Frontal cortex (tissue), 4 donors: ENCODE results near the gene COX7A1. TPM values are rescaled to one million over a fixed set of nuclear protein-coding genes. Genes with fewer than 3 reads are reported as not detected.
"Not testable (repeated sequence)": the region's sequence is repeated elsewhere in the genome, so short reads cannot be mapped to it uniquely, and the experiment has no call there.

ENCODE experiments used
- DNase-seq, 2 donors: peaks; one replicate each; pipeline ENCODE4 v3.0.0; 2012; ENCODE audit warnings: low spot score in 2 of 2
- FAIRE-seq: peaks from 2 replicates; lab custom pipeline; 2012; peaks lifted over from hg19 to GRCh38; lab: Jason Lieb, UNC
- total RNA-seq: library from RNA; depleted of rRNA; stranded (reverse); fragments of >200 nt; gene quantifications from one replicate; pipeline ENCODE4 v1.2.3, GENCODE V29; 2014
- donor health status: control.
- donor health status: control.
- donor health status: control.

Gene COX7A1
- total RNA-seq: 1.6 TPM

DNA sequence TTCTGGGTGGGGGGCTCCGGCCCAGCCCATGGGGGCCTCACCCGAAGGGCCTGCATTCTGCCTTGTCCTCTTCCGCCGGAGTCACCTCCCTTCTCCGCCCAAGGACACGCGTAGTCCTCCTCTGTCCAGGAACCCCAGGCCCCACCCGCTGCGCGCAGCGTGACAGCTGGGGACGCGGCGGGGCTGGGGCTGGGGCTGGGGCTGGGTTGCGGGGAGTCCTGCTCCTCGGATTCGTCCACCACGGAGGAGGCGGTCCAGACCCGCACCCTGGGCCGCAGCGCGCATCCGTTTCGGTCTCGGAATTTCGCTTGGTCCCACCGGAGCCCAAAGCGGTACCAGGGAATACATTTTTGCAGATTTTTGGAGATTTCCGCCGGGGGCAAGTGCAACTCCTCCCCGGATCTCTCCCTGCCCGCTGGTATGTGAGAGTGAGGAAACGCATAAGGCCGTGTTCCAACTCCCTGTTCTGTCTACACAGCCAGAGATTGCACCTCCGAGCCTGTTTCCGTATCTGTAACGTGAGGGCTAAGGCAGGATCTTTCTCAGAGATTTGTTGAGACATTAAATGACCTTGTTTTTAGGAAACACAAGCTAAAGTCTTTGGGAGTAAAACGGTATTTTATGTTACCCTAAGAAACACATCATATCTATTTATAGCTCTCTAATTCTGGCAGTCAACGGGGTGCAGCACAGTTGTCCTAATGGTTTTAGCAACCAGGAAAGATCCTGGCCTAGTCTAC lies at the start of gene COX7A1:
TSS of gene COX7A1 (minus strand) at position 96 of the 740 bp plus-strand sequence. CDS start at position 56, 40 bp downstream.
- FAIRE-seq (no peak), DNase-seq (peak; percentile 37 to 74)

DNA sequence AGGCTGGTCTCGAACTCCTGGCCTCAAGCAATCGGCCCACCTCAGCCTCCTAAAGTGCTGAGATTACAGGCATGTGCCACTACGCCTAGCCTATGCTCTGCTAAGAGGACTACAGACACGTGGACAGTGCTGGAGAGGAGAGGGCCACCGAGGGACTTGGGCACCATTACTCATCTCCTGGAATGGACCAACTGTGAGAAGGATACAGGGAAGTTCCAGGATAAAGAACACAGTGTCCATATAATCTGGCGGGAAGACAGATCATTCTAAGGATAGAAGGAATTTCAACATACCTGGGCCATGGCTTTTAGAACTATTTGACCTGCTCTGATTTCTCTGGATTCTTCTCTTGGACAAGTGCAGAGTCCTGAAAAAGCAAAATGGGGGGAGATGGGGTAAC lies 49.4 kb upstream of the COX7A1 start:
- FAIRE-seq (no peak), DNase-seq (no peak)

DNA sequence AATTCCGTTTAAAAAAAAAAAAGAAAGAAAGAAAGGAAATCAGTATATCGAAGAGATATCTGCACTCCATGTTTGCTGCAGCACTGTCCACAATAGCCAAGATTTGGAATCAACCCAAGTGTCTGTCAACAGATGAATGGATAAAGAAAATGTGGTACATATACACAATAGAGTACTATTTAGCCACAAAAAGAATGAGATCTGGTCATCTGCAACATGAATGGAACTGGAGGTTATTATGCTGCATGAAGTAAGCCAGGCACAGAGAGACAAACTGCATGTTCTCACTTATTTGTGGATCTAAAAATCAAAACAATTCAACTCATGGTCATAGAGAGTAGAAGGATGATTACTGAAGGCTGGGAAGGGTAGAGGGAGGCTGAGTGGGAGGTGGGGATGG lies 45.9 kb upstream of the COX7A1 start:
- FAIRE-seq (peak; percentile 96), DNase-seq (no peak)

DNA sequence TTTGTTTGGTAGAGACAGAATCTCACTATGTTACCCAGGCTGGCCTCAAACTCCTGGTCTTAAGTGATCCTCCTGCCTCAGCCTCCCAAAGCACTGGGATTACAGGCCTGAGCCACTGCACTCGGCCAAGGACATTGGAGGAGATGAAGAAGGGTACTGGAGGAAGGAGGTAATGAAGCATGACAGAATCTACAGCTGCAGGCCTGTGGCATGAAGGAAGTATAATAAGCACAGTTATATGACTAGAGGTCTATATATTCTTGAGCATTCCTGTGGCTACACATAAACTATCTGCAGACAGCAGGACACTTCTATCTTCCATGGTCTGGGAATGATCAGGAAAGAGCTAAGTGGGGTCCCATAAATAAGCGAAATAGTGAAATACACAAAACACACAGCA lies 44.0 kb upstream of the COX7A1 start:
- FAIRE-seq (no peak), DNase-seq (no peak)

DNA sequence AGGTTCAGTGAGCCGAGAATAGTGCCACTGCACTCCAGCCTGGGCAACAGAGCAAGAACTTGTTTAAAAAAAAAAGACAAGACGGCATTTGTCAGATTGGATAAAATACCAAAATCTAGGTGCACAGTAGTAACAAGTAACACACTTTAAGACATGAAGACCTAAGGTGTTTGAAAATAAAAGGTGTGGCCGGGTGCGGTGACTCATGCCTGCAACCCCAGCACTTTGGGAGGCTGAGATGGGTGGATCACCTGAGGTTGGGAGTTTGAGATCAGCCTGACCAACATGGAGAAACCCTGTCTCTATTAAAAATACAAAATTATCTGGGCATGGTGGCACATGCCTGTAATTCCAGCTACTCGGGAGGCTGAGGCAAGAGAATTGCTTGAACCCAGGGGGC lies 34.5 kb upstream of the COX7A1 start:
- DNase-seq, FAIRE-seq: not testable (repeated sequence)

DNA sequence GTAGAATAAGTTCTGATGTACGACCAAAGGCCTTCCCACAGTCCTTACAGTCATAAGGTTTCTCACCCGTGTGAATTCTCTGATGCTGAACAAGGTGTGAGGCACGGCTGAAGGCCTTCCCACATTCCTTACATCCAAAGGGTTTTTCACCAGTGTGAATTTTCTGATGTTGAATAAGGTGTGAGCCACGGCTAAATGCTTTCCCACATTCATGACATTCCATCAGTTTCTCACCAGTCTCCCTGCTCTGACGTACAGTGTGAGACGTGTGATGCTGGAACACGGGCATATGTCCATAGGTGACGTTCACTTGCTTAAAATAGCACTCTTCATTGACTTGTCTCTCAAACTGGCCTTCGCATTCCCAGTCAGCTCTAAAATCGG lies 31.0 kb upstream of the COX7A1 start:
- DNase-seq (no peak), FAIRE-seq (no peak)

DNA sequence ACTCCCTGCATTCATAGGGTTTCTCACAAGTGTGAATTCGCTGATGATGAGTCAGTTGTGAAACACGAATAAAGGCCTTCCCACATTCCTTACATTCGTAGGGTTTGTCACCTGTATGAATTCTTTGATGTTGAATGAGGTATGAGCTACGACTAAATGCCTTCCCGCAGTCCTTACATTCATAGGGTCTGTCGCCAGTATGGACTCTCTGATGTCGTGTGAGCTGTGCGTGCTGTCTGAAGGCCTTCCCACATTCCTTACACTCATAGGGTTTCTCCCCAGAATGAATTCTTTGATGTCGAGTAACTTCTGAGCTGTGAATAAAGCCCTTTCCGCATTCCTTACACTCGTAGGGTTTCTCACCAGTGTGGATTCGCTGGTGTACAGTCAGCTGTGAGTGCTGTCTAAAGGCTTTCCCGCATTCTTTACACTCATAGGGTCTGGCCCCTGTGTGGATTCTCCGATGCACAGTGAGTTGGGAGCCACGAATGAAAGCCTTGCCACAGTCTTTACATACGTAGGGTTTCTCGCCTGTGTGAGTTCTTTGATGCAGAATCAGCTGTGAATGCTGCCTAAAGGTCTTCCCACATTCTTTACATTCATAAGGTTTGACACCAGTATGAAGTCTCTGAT lies 30.5 kb upstream of the COX7A1 start:
- FAIRE-seq: no peak

DNA sequence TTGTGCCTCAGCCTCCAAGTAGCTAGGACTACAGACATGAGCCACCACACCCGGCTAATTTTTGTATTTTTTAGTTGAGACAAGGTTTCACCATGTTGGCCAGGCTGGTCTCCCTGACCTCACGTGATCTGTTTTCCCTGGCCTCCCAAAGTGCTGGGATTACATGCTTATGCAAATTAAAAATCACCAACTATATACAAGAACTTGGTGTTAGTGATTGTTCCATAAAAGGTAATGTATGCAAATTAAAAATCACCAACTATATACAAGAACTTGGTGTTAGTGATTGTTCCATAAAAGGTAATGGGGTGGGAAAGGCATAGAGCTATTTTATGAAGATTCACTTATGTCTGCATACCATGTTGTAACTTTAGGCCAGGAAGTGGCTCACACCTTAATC lies 26.8 kb upstream of the COX7A1 start:
- not testable (repeated sequence) for DNase-seq, FAIRE-seq

More for the DNA sequence above, 30.5 kb upstream of the COX7A1 start:
- no peak for DNase-seq

DNA sequence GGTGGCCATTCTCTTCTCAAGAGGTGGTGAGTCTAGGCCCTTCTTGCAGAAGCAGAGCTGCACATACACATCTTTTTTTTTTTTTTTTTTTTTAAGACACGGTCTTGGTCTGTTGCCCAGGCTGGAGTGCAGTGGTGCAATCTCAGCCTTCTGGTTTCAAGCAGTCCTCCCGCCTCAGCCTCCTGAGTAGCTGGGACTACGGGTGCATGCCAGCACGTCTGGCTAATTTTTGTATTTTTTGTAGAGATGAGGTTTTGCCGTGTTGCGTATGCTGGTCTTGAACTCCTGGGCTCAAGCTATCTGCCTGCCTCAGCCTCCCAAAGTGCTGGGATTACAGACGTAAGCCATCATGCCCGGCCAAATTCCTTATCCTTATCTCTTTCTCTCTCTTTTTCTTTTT lies 21.6 kb upstream of the COX7A1 start:
- FAIRE-seq, DNase-seq: not testable (repeated sequence)

DNA sequence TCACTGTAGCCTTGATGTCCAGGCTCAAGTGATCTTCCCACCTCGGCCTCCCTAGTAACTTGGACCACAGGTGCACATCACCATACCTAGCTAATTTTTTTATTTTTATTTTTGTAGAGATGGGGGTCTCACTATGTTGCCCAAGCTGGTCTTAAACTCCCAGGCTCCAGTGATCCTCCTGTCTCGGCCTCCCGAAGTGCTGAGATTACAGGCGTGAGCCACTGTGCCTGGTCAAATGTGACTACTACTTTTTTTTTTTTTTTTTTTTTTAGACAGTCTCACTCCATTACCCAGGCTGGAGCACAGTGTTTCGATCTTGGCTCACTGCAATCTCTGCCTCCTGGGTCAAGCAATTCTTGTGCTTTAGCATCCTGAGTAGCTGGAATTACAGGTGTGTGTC lies 20.6 kb upstream of the COX7A1 start:
- no peak for DNase-seq
- no peak for FAIRE-seq

DNA sequence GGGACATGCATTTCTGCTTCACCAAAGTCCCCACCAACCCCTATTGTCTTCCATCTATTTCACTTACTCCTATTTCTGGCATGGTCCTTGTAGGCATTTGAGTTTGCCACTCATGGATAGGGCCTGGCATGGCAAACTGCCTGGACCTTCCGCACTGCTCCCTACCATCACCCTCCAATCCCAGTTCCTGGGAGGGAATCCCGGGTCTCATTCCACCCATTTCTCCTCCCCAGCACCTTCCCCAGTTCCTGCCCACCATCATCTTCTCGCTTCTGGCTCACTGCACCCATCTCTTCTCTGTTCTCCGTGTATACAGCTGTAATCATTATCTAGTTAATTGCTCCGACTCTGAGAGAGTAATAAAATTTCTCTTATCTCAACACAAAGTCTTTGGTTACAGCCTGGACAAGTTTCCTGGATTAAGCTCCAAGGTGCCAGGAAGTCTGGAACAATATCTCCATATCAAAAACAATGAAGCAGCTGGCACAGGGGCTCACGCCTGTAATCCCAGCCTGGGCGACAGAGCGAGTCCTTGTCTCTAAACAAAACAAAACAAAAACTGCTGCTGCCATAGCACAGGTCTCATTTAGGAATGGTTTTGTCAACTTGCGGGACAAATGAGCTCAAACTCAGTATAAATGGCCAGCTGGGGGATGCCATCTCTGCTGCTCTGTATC lies 17.0 kb upstream of the COX7A1 start:
- FAIRE-seq: no peak
- no peak for DNase-seq

DNA sequence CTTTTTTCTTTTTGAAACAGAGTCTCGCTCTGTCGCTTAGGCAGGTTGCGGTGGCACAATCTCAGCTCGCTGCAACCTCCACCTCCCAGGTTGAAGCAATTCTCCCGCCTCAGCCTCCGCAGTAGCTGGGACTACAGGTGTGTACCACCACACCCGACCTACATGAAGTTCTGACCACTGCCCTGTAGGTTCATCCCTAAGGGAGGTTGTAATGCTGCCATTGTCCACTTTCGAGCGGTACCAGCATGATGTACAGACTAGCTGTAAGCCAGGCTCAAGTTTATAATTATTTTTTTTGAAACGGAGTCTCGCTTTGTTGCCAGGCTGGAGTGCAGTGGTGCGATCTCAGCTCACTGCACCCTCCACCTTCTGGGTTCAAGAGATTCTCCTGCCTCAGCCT lies 11.6 kb upstream of the COX7A1 start:
- no peak for DNase-seq
- FAIRE-seq: no peak

DNA sequence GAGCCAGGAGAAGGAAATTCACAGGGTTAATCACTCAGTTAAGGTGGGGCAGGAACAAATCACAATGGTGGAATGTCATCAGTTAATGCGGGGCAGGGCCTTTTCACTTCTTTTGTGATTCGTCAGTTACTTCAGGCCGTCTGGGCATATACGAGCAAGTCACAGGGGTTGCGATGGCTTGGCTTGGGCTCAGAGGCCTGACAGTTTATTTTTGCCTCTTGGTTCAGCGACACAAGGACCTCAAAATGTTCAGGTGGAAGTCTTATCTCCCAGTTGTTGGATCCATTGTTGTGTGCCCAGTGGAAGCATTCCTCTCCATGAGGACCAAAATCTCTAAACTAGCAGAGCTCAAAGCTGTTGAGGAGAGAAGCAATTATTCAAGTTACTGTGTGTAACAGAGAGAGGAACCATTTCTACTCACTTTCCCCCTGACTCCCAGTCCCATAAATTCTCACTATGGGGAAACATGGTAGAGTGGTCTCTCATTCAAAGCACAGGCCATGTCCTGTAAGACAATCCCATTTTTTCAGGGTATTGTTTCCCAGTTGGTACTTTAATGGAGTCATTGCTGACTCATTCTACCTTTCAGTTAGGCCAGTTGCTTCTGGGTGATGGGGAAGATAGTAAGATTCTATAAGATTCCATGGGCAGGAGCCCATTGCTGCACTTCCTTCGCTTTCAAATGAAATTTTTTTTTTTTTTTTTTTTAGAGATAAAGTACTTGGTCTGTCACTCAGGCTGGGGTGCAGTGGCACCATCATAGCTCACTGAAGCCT lies 8.8 kb upstream of the COX7A1 start:
- DNase-seq: no peak
- FAIRE-seq: no peak

DNA sequence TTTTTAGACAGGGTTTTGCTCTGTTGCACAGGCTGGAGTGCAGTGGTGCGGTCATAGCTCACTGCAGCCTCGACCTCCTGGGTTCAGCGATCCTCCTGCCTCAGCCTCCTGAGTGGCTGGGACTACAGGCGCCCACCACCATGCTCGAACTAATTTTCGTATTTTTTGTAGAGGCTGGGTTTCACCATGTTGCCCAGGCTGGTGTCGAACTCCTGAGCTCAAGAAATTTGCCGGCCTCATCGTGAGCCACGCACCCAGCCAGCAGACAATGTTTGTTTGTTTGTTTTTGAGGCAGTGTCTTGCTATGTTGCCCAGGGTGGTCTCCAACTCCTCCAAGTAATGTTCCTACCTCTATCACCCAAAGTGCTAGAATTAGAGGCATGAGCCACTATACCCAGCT lies 879 bp upstream of the COX7A1 start:
- DNase-seq: no peak
- FAIRE-seq: no peak

DNA sequence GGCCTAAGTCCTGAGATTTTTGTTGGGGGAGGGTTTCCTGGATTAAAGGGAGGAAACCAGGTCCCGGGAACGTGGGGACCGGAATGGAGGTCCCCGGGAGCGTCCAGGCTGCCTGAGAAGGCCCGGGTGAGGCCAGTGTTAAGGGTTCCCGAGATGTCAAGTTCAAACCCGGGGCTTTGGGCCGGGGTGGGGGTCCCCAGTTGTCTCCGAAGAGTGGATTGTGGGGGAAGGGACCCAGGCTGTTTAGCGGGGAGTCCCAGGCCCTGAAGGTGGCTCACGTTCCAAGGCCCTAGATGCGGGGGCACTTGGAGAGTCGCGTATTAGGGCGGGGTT lies 262 bp downstream of the COX7A1 start:
- peak in 1 of 2 donors; percentile 67 for DNase-seq
- FAIRE-seq: no peak

DNA sequence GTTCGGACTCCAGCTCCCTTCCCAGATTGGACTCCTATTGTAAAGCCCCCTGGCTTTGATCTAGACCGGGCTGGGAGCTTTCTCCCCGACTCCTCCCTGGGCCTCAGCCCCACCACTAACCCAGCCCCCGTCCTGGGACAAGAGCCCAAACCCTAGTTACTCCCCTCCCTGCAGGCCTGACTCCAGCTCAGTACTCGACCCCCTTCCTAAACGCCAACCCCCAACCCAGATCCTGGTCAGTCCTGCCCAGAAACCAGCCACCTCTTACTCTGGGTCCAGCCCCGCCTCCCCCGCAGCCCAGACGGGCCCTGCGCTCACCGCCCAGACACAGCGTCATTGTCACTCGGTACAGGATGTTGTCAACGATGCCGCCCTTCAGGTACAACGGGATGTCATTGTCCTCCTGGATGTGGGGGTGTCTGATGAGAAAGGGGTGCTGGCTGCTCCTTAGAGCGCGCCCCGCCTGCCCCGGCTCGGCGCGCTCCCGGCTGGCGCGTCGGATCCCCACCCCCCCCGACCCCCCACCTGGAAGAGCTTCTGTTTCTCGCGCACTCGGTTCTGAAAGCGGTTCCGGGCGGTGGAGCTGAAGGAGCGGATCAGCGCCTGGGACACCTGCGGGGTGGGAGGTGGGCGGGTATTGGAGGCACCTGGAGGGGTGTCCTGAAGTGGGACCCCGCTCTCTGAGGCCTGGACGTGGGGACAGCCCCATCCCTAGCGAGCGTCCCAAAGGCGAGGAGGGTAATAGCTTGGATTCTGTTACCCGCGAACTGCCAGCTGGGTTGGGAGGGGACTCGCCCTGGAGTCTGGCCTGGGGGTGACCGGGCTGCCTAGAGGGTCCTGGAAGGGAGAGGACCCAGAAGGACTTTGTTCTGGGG lies 866 bp downstream of the COX7A1 start:
- DNase-seq (peak; percentile 60 to 61), FAIRE-seq (no peak)

DNA sequence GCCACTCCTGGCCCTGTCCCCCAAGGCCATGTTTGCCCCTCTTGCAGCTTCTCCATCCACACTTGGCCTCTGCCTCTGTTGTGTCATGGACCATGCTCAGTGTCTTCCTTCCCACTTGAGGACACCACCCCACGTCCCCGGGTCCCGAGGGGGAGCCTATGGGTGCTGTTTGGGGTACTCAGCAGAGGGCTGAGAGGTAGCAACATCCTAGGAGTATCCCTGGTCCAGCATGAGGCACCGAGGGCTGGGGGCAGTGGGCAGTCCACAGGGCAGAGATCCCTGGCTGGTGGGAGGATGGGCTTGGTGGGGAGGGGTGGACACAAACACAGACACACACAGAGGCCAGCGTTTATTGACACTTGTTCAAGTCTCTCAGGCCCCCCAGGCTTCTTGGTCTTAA lies 1.7 kb downstream of the COX7A1 start:
- DNase-seq (peak in 1 of 2 donors; percentile 22), FAIRE-seq (no peak)

DNA sequence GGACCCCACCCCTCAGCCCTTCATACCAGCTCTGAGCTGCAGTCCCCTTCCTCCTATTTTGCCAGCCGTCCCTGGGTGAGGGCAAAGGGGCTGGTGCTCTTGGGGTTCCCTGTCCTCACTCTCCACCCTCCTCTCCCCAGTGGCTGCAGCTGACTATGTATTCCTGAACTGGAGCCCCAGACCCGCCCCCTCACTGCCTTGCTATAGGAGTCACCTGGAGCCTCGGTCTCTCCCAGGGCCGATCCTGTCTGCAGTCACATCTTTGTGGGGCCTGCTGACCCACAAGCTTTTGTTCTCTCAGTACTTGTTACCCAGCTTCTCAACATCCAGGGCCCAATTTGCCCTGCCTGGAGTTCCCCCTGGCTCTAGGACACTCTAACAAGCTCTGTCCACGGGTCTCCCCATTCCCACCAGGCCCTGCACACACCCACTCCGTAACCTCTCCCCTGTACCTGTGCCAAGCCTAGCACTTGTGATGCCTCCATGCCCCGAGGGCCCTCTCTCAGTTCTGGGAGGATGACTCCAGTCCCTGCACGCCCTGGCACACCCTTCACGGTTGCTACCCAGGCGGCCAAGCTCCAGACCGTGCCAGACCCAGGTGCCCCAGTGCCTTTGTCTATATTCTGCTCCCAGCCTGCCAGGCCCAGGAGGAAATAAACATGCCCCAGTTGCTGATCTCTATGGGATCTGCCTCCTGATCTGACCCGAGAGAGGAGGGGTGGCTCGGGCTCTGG lies 2.4 kb downstream of the COX7A1 start:
- FAIRE-seq (no peak), DNase-seq (no peak)

DNA sequence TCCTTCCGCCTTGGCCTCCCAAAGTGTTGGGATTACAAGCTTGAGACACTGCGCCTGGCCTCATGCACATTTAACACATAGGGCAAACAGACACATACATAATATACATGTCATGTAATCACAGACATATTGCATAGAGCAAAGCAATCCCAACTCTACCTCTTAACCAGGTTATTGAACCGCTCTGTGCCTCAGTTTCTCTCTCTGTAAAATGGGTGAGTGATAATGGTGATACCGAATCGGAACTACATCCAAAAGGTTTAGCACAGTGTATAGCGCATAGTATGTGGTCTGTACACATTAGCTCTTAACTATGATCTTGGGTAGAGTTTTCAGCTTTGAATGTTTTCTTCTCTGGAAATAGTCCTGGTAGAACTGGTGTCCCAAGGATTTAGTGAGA lies 7.6 kb downstream of the COX7A1 start:
- FAIRE-seq (no peak), DNase-seq (no peak)
